ENCODE measurements around the gene INPP4B. TPM values are rescaled to one million over a fixed set of nuclear protein-coding genes. Genes with fewer than 3 reads are reported as not detected.

The INPP4B gene
- polyA plus RNA-seq, 3 donors, result 8.5 to 9.4 (median 9.0) TPM

DNA sequence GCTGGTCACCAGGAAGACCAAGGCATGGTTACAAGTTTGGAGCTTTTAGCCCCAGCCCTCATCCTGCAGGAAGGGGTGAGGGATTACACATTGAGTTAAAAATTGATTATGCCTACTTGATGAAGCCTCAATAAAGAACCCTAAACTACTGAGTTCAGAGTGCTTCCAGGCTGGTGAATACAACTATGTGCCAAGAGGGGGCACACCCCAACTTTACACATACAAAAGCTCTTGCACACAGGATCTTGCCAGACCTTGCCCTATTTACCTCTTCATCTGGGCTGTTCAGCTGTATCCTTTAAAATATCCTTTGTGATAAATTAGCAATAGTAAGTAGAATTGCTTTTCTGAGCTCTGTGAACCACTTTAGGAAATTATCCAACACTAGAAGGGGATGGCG, 489.3 kb downstream of the INPP4B start:
- no peak for DNase-seq (ENCODE audit: low read depth in 3 of 3, low spot score in 2 of 3)

DNA sequence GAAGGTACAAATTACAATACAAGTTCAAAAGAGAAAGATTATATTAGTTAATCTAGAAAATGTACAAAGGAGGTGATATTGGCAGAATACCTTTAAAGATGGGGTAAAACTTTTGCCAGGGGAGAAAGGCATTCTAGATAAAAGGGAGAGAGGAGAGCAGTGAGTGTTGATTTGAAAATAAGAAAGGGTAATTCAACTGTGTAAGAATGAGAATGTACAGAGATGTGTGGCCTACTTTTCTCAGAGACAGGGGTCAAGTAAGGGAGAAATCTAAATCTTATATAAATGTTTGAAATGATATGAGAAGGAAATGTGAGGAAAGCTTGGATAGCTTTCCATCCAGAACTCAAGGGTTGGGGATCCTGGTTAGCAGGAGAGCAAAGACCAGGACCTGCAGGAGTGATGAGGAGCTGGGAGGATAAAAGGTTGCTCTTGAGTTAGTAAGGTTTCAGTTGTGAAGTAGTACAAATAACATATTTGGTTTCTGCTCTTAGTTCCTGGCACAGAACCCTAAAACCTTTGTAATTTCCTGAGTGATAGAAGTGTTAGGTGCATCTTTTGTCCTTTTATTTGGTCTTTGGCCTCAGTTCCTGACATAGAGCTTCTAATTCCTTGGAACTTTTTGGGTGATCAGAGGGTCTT, 489.9 kb downstream of the INPP4B start:
- DNase-seq (ENCODE audit: low read depth in 3 of 3, low spot score in 2 of 3), result no peak

DNA sequence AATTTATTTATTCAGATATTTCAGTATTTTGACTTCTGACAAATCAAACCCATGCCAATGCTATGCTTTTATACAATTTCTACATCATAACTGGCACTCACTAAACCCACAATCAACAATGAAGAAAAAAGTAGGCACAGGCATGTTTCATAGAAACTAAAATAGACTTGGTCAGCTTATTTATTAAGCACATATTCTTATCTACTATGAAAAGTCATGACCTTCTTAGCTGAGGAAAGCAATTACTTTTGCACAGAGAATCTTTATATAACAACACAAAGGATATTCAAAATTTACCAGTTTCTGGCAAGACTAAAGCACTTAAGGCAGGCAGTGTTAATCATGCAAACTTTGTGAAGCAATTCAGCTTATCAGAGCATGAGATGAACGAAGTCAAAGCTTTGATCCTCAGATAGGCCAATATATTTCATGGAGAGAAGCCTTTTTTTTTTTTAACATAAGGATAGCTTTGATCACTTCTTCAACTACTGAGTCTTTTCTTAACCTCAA, 490.6 kb downstream of the INPP4B start:
- no peak for DNase-seq (ENCODE audit: low read depth in 3 of 3, low spot score in 2 of 3)

DNA sequence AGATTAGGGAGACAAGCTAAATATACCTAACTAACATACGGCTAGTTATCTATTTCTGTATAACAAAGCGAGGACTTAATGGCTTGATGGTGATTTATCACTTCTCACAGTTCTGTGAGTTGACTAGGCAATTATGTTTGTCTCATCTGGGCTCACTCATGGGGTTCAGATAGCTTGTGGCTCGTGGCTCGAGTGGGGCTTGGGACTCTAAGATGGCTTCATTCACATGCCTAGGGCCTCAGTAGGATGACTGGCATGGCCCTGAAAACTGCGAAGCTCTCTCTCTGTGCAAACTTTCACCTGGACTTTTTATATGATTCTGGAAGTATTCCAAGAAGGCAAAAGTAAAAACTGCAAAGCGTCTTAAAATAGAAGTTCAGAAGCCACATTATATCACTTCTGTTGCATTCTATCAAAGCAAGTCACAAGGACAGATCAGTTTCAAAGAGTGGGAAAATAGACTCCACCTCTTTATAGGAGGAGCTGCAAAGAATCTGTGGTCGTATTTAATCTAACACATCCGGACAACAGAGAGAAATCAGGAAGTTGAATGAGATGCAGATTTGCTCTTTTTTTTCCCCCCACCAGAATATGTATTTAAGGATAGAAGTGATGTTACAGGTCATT, 491.2 kb downstream of the INPP4B start:
- DNase-seq (ENCODE audit: low read depth in 3 of 3, low spot score in 2 of 3), result no peak

DNA sequence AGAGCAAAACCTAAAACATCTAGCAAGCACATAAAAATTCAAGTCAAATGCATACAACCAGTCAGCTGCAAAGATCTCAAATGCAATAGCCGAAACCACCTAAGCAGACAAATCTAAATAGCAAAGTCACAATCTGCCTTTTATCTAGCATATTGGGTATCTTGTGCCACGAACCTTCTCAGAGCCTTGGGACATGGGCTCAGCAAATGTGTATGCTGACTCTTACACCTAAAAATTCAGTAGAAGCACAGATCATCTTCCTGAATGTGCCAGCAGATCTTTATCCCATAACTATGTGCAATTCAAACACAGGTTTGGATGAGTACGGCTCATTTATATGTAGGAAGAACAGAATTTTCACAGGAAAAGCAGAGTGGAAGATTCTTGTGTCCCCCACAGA, 492.1 kb downstream of the INPP4B start:
- no peak for DNase-seq (ENCODE audit: low read depth in 3 of 3, low spot score in 2 of 3)

DNA sequence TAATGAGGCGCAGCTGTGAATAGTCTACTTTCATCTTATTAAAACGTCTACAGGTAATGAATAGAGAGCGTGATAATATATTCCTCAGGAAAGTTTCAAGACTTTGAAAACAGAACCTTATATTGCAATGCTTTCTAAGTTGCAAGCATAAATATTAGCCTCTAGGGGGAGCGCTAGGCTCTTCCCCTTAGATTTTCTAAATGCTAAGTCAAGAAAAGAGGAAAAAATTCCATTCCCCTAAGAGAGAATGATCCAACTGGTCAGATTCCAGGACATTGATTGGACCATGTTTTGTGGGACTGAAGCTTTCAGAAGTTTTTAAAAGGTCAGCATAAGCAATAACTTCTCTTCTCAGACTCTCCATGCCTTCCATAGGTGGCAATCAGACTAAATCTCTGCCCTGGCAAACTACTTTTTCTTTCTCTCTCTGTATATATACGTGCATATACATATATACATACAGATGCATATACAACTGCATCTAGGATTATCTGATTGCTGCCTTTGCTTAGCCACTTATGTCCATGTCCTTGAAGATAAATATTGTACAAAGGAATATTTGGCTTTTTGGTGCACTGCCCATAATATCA, 492.9 kb downstream of the INPP4B start:
- peak; percentile 45 to 53 (median 50) for DNase-seq (ENCODE audit: low read depth in 3 of 3, low spot score in 2 of 3)

DNA sequence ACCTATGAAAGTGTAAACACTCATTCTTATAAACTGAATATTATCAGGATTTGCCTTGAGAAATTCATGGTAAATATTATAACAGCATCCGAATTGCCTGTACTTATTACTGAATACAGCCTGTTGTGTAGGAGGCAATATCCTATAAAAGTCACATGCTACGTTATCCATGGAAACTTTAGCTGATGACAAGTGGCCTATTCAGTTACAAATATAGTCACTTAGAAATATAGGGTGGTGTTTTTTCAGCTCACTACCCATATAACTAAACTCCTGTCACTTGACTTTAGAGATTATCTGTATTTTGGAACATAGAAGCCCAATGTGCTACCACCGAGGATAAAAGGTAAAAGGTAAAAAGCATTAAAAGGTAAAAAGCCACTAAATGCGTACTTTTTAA, 493.4 kb downstream of the INPP4B start:
- DNase-seq (ENCODE audit: low read depth in 3 of 3, low spot score in 2 of 3), result no peak

DNA sequence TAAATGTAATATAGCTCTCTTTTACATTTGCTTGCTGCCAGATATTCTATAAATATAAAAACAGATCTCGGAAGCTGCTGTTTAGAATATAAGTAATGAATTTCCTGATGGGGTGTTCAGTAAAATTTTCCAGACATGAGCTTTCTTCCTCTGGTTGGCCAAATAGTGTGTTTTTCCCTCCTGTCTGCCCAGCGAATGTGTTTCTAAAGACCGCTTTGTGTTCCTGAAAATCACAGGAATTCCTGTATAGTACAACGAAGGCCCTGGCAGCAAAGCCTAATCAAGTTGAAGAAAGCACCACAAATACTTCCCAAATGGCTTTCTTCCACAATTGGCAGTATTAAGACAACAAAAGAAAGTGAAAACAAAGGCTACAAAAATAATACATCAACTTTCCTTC, 494.1 kb downstream of the INPP4B start:
- DNase-seq (ENCODE audit: low read depth in 3 of 3, low spot score in 2 of 3), result no peak

DNA sequence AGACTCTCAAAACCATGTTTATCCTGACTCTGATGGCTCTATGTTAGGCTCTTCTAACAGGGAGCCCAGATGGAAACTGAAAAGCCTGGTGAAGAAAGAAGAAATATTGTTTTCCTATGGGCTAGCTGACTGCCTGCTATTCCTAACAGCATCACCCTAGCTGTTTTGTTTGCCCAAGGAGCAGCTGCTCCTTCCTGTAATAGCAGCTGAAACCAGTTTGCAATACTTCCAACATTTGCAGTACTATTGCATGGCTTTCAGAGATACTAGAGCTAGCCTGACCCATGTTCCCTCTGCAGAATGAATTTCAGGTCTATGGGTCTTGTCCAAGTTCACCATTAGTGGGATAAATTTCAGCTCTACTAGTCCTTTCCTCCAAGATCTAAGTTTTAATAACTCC, 495.2 kb downstream of the INPP4B start:
- DNase-seq (ENCODE audit: low read depth in 3 of 3, low spot score in 2 of 3), result no peak

DNA sequence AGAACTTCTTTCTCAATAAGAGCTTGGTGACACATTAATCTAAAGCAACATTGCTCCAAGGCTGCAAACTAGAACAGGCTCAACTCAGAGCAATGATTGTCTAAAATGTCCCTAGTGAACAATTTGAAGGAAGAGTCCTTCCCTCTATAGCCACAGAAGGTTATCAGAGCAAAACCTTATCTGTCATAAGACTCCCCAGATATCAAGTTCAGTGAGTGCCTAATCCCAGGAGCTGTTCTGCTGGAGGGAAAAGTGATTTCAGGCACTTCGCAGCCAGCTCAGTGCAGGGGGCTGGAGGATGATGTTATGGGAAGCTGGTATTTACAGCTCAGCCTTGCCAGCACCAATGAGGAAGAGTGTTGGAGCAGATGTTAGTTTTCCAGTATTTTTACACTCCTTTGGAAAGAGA, 497.5 kb downstream of the INPP4B start:
- no peak for DNase-seq (ENCODE audit: low read depth in 3 of 3, low spot score in 2 of 3)

DNA sequence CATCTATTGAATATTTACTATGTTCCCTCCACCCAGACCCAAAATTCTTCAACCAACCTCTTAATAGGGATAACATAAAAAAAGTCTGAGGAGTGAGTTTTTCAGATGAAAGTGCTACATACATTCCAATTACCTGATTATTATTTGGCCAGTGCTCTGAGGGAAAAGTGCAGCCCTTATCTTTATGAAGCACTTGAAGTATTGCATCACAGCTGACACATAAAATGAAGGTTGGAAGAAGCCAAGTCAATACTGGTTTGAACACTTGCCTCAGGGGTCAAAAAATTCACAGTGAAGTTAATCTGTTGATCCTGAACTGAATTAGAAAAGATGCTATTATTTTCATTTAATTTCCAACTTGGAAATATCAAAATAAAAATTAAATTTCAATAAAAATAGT, 498.9 kb downstream of the INPP4B start:
- no peak for DNase-seq (ENCODE audit: low read depth in 3 of 3, low spot score in 2 of 3)

DNA sequence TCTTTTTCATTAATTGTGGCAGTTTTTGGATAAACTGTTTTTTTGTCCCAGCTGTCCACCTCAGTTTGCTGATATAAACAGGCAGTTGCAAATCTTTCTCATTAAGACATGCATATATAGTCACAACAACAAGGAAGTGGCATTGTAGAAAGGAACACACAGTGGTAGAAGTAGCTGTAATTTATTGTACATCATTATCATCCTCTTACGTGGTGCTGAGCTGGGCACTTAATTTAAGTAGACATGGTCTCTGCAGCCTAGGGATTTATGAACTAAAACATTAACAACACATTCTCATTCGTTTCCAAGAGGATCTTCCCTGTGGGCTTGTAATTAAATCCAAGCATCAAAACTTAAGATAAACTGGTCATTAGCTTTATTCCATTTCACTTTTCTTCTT, 500.2 kb downstream of the INPP4B start:
- no peak for DNase-seq (ENCODE audit: low read depth in 3 of 3, low spot score in 2 of 3)

DNA sequence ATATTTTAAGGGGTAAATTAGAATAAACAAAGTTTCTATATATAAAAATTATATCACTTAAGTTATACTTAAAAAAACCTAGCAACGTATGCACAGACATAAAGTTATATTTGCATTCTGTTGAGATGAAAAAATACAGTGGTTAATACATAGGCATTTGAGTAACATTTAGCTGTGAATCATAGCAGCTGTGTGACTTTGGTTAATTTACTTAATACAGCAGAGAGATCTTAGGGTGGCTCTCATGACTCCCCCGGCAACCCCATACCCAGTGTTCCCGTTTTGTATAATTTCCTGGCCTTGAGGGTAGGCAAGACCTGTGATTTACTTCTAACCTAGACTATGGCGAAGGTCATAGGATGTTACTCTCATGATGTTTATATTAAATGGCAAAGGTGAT, 504.8 kb downstream of the INPP4B start:
- DNase-seq (ENCODE audit: low read depth in 3 of 3, low spot score in 2 of 3), result no peak

DNA sequence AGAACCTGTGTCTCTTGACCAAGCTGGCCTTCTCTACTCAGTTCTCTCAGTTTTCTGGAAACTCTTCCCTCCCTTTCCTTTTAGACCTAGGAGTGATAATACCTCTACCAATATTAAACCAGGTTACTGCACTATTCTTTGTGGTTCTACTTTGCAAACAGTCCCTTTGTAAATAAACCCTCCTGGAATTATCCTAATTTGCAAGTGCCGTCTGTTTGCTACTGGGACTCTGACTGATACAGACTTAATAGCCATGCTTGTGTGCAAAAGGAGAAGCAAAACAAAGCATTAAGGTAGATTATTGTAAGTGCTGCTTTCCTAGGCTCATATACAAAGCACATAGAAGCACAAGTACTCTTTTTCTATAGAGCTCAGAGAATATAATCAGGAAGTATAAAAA, 507.0 kb downstream of the INPP4B start:
- no peak for DNase-seq (ENCODE audit: low read depth in 3 of 3, low spot score in 2 of 3)

DNA sequence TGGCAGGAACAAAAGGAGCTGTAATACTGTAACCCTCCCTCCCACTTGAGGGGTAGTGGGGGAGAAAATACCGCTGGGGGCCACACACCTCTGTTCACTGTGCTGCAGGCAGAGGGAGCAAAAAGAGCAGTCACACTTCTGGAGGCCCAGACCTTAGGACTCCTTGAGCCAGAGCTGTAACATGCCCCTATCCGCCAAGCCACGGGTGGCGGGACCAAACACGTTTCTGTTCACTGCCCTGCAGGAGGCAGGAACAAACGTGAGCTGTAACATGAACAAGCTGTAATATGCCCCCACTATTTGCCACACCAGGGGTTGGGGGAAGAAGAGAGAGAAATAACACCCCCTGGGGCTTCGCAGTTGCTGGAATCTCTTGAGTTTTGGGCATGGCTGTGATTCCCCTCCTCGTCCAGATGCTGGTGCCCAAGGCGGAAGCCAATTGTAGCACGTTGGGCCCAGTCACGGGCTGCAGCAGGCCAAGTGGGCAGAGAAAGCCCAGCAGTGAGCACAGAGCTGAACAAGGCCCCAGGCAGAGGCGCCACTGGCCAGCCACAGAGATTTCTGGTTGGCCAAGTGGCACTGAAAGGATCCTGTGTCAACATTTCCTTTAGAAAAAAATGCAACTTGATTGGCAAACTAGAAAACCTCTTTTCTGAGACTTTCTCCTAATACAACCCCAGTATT, 509.7 kb downstream of the INPP4B start:
- DNase-seq (ENCODE audit: low read depth in 3 of 3, low spot score in 2 of 3), result no peak

DNA sequence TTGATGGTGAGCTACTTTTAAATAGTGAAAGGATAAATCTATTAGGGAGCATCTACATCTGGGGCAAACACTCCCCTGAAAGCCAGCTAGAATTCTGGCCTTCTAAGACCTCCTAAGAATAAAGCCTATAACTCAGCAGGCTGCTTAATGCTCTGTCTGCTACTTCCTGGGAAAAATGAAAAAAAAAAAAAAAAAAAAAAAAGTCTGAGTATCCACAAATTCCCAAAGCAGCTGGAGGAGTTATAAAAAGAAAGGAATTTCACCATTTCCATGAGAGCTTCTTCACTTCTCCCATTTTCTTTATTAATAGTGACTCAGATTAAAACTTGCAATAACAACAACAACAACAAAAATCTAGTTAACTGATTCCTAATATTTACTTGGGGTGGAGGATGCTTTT, 511.2 kb downstream of the INPP4B start:
- no peak for DNase-seq (ENCODE audit: low read depth in 3 of 3, low spot score in 2 of 3)

DNA sequence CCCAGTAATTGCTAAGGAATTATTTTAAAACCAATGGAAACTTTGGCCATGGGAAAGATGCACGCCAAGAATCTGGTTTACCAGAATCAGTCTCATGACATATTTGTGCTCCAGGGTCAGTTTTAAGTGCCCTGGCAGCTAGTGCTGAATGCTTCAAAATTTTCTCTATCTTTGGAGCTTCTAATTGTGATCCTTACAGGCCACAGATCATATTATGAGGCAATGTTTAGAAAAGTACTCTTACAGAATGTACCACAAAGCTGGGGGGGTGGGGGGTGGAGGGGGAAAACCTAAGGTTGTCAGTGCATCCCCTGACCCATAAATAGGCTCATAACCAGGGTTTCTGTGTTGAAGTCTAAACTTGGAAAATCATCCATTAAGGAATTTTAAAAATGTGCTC, 514.5 kb downstream of the INPP4B start:
- DNase-seq (ENCODE audit: low read depth in 3 of 3, low spot score in 2 of 3), result no peak

DNA sequence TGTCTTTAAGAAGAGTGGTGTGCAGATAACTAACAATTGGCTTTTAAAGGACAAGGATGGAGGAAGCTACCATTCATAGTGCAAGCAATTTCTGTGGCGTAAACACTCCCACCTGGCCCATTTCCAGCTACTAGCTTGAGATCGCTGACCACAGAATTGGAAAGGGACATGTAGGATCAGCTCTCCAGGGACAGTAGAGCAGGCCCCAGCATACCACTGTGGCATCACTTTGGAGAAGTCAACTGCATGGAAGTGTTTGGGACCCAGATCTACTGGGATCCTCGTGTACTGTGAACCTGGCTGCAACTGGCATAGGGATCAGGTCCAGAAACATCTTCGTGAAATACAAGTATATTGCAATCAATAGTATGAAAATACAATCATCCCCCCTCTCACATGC, 515.0 kb downstream of the INPP4B start:
- no peak for DNase-seq (ENCODE audit: low read depth in 3 of 3, low spot score in 2 of 3)

DNA sequence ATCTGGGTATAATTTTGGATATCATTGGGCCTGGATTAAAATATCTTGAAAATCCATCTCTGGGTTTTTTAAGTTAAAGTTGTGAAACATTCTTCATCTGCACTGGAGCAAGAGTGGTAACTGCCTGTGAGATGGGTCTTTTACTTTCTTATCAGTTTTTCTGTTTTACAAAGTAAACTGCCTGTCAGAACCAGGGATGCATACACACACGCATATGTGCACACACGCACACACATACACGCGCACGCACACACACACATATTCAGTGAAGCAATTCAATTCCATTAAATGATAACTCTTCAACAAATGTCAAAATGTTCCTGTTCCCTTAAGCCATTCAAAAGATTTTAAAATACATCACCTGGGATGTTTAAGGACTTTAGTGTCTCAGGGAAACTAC, 515.8 kb downstream of the INPP4B start:
- DNase-seq (ENCODE audit: low read depth in 3 of 3, low spot score in 2 of 3), result no peak

DNA sequence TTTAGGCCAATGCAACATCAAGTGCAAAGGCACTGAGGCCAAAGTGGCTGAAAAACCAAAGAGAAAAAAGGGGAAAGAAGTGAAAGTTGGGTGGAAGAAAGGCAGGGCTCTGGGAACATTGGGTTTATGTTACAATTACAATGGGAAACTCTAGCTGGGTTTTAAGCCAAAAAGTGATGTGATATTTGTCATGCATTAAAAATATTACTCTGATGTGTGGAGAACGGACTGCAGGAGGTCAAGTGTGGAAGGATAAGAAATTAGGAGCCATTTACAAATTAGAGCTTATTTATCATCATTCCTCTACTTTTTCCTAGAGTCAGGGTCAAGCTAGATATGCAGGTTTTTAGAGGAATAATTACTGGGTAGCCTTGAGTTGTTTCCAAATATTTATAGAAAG, 516.8 kb downstream of the INPP4B start:
- no peak for DNase-seq (ENCODE audit: low read depth in 3 of 3, low spot score in 2 of 3)

DNA sequence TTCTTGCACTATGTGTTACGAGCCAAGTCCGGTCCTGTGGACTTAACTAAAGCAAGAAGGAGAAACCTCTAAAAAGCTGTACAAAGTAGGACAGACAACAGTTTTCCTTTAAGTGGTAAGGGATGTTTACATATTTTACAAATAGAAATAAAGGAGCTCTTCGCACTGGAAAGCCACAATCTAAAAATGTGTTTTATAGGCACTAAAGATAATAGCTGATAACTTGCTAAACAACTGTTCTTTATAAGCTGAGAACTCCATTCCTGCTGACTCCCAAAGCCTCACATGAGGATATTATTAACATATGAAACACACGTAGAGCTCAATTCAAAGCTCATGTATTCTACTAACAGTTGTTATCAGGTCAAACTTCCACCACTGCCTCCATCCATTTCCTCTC, 519.9 kb downstream of the INPP4B start:
- DNase-seq (ENCODE audit: low read depth in 3 of 3, low spot score in 2 of 3), result no peak

DNA sequence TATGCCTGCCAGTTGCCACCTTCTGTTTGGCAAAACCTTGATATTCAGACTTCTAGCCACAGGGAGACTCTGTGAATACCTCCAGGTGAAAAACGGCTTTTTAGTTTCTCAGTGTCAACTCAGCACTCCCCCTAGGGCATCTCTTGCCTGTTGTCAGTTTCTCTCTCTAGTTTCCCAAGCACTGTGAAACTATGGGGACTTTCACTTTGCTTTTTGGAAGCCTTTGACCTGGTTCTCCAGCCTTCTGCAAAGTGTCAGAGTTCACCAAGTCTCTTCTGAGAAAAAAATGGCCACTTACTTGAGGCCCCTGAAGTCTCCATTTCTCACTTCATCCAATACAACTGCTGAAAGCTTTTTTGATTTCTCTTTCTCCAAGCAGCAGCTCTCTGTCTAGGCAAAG, 521.5 kb downstream of the INPP4B start:
- no peak for DNase-seq (ENCODE audit: low read depth in 3 of 3, low spot score in 2 of 3)

All from right renal cortex interstitium (tissue), 3 donors.